Suppressor macrophage (primary cell): ENCODE measurements around the gene OR7C1.
"Not testable (repeated sequence)": the region's sequence is repeated elsewhere in the genome, so short reads cannot be mapped to it uniquely, and the experiment has no call there.

Source experiments
- DNase-seq, 4 experiments: peaks; one replicate each; pipeline ENCODE4 v3.0.0-alpha.2; 2020 to 2022
- total RNA-seq, 17 experiments: gene quantifications; one replicate each; lab custom pipeline; 2026; ENCODE audit warnings: mixed read lengths in 6 of 17, inconsistent platforms in 3 of 17; lab: John Stamatoyannopoulos, UW

Gene OR7C1
- 0 to 4.1 (median 0) reads per million in 17 experiments for total RNA-seq

GRCh38 chr19:14835011-14835410, at the start of gene OR7C1, which contains the start of gene OR7A5:
OR7C1 (minus strand) TSS chr19:14835185; CDS start chr19:14800136, 35,049 bp downstream.
OR7A5 (minus strand) TSS chr19:14835185; CDS start chr19:14828241, 6,944 bp downstream.
- DNase-seq: no peak

GRCh38 chr19:14871619-14872230, 36.7 kb upstream of the OR7C1 start:
- DNase-seq: peak; percentile 2 to 68 (median 43)

GRCh38 chr19:14868497-14868896, 33.5 kb upstream of the OR7C1 start:
- DNase-seq: no peak

DNA sequence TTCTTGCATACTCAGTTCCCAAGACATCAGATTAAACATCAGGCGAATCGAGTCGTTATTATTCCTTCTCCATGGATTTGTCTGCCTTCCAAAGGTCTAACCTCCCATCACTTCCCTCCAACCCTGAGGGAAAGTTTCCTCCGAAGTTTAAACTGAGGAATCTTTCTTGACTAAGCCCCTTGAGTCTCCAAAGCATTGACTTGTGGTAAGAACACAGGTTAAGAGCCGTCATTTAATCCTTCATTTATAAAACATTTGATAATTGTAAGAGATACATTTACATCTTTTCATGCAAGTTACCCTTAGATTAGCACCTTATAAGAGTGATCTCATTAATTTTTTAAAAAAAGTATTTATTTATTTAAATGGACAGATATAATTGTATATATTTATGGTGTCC, 13.8 kb upstream of the OR7C1 start, which contains the start of gene OR7A10:
Gene OR7A10 (minus strand): TSS at position 101 of the 400 bp plus-strand sequence. CDS start 7,045 bp downstream, outside the sequence.
- DNase-seq: no peak

DNA sequence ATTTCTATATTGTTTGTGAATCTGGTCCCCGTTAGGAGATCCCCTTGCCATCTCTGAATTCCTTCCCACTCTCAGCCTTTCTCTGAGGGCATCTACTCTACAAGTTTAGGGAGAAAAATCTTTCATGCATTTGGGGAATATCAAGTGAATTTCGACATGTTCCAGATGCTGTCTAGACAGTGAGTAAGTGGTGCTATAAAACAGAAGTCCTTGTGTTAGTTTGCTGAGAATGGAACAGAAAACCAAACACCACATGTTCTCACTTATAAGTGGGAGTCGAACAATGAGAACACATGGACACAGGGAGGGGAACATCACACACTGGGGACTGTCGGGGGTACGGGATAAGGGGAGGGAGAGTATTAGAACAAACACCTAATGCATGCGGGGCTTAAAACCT, 8.6 kb upstream of the OR7C1 start:
- no peak for DNase-seq

GRCh38 chr19:14843169-14843568, 8.2 kb upstream of the OR7C1 start:
- DNase-seq: no peak

DNA sequence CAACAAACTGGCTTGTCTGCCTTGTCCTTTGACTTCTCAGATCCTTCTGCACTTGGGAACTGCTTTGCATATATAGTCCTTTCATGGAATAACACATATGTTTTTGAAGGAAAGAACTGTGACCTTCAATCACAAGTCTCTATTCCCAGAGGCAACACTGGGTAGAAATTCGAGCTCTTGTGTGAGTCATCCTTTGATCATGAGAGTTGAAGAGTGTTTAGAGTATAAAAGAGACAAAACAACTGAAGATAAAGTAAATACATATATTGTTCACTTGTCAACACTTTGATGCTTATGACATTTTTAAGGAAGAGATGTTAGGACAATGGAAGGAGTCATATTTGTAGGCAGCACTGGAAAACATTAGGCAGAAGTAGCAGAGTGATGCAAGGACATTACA, 5.2 kb upstream of the OR7C1 start:
- DNase-seq: no peak

GRCh38 chr19:14837391-14837790, 2.4 kb upstream of the OR7C1 start:
- DNase-seq: no peak

DNA sequence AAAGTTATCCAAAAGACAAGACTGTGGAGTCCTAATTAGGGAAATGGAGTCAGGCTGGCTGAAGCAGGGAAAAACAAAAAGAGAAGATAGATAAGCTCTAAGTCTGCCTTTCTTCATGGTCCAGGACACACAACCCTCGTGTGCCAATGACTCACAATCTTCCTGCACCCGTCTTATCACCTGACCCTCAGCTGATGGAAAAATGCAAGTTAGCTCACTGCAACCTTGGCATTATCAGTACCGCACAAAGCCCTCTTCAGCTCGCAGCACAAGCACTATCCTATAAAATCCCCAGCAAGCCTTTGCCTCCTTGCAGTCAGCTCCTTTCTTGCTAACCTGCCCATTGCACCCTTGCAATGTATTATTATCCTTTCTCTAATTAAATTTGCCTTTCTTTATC, 4.3 kb downstream of the OR7C1 start:
- peak in 3 of 4 experiments; percentile 8 to 37 (median 15) for DNase-seq

DNA sequence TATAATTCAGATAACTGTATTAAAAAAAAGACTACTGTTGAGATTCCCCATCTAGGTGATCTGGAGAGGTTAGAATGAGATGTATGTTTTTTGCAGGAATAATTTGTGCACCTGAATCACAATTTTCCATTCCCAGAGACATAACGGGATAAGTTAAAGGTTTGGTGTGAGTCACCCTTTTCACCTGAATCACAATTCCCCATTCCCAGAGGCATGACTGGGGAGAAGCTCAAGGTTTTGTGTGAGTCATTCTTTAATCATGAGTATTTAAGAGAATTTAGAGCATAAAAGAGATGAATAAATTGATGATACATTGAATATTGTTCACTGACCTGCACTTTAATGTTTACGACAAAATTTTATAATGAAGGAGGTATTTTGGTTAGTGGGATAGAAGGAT, 9.0 kb downstream of the OR7C1 start:
- no peak for DNase-seq

DNA sequence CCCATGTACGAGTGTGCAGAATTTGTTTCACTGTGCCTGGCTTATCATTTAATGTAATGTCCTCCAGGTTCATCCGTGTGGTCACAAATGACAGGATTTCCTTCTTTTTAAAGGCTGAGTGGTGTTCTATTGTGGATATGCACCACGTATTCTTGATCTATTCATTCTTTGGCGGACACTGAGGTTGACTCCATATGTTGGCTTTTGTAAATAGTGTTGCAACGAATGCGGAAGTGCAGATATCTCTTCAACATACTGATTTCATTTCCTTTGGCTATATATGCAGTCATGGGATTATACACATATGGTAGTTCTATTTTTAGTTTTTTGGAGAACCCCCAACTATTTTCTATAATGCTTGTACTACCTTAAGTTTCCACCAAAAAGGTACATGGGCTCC, 13.0 kb downstream of the OR7C1 start:
- DNase-seq: peak; percentile 21 to 79 (median 64)

DNA sequence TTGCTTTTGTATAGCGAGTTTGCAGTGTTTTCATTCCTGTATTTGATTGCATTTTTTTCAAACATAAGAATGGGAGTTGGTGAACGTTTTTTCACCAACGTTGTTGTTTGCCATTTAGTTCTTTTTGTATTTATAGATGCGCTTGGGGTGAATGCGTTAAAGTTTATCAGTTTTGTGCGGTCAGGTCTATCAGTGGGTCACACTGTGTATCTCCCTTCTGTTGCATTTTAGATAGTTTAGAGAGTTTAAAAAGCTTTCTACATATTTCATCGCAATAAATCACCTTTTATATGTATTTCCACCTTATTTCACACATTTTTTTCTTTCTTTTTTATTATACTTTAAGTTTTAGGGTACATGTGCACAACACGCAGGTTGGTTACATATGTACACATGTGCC, 16.4 kb downstream of the OR7C1 start:
- no peak for DNase-seq

DNA sequence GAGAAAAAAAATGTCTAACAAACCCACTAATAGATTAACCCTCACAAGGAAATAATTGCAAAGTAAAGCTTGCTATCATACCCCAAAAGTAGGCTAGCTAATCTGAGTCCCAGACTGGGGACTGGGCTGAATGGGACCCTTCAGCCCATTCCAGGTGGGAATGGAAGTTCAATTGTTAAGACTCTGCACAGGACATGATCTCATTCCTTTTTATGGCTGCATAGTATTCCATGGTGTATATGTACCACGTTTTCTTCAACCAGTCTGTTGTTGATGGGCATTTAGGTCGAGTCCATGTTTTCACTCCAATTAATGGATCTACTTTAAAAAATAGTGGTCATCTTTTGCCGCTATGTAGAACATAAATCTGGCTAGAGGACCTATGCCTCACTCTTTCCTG, 17.9 kb downstream of the OR7C1 start:
- no peak for DNase-seq

GRCh38 chr19:14814982-14815652, 19.9 kb downstream of the OR7C1 start:
- DNase-seq: no peak

- DNase-seq: no peak
Measured at GRCh38 chr19:14809272-14810057, 25.5 kb downstream of the OR7C1 start.

DNA sequence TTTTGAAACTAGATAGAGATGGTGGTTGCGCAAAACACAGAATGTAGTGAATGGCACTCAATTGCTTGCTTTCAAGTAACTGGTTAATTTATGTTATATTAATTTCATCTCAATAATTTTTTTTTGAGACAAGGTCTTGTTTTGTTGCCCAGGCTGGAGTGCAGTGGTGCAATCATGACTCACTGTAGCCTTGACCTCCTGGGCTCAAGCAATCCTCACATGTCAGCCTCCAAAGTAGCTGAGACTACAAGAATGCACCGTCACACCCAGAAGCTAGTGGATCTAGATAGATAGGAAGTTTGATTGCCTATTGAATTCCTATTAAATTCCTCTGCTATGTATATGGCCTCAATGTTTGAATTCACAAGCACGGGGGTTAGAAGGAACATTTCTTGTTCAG, 30.2 kb downstream of the OR7C1 start:
- peak; percentile 30 to 55 (median 48) for DNase-seq

DNA sequence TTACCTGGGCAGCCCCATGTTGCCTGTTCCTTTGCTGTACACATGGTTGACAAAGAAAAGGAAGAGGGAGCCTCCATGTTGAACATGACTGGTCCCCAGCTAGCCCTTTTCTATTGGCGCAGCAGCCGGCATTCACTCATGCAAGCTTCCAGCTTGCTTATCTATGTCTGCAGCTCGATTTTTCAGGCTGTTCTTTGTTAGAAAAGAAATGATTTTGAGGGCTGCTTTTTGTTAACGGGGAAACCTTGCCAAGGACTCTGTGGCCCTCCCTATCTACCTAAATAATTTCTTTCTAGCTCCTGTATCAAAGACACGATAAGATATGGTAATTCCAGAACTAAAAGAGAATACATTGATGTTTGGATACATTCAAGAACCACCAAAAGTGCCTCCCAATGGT, 36.2 kb downstream of the OR7C1 start:
- DNase-seq: no peak

DNA sequence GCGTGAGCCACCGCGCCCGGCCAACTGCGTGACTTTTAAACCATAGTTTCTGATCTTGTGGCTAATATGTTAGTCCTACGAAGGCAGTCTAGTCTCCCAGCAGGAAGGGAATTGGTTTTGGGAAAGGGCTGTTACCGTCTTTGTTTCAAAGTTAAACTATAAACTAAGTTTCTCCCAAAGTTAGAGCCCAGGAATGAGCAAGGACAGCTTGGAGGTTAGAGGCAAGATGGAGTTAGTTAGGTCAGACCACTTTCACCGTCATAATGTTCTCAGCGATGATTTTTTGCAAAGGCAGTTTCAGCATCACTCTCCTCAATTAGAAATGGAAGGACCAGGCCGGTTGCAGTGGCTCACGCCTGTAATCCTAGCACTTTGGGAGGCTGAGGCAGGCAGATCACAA, 39.0 kb downstream of the OR7C1 start:
- no peak for DNase-seq

DNA sequence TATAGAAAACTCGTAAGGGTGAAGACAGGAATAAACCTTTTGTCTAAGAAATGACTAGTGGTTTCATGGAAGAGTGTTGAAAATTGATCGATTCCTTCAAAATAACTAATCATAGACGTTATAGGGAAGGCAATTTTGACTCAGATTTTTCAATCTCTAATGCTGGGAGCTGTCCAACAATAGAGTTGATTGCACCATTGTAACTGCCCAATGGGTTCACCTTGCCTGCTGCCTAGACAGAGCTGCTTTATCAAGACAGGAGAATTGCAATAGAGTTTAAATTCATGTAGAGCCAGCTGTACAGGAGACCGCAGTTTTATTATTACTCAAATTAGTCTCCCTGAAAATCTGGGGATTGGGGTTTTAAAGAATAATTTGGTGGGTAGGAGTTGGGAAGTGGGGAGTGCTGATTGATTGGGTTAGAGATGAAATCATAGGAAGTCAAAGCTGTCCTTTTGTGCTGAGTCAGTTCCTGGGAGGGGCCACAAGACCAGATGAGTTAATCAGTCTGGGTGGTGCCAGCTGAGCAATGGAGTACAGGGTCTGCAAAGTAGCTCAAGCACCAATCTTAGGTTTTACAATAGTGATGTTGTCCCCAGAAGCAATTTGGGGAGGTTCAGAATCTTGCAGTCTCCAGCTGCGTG, 39.8 kb downstream of the OR7C1 start:
- peak in 3 of 4 experiments; percentile 25 to 56 (median 35) for DNase-seq

DNA sequence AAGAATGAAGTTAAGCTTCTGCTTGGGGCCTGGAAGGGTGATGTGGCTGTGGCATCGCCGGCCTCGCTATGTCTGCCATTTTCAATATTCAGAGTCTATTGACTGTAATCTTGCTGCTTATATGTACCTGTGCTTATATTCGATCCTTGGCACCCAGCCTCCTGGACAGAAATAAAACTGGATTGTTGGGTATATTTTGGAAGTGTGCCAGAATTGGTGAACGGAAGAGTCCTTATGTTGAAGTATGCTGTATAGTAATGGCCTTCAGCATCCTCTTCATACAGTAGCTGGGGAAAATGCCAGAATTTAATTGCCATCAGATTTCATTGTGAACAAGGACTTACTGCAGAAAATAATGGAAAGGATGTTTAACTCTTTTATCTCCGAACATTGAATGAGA, 42.7 kb downstream of the OR7C1 start:
- DNase-seq: not testable (repeated sequence)

DNA sequence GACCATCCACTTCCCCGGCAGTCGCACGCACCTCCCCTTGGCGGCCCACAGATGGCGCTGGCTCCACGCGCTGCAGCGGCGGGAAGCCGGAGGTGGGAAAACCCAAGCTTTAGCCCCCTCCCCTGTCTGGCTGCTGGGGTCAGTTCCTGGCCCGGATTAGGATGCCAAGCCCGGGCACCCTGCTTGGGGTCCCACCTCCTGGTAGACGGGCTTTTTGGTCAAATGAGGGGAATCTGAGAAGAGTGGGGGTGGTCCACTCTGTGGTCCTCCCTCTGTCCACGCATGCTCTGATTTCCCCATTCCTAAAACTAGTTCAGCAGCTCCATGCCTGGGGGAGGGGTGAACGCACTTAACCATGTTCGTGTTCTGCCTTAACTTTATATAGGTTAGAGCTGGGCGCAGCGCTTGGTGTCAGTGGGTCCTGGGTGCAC, 48.5 kb downstream of the OR7C1 start:
- peak; percentile 45 to 74 (median 62) for DNase-seq

DNA sequence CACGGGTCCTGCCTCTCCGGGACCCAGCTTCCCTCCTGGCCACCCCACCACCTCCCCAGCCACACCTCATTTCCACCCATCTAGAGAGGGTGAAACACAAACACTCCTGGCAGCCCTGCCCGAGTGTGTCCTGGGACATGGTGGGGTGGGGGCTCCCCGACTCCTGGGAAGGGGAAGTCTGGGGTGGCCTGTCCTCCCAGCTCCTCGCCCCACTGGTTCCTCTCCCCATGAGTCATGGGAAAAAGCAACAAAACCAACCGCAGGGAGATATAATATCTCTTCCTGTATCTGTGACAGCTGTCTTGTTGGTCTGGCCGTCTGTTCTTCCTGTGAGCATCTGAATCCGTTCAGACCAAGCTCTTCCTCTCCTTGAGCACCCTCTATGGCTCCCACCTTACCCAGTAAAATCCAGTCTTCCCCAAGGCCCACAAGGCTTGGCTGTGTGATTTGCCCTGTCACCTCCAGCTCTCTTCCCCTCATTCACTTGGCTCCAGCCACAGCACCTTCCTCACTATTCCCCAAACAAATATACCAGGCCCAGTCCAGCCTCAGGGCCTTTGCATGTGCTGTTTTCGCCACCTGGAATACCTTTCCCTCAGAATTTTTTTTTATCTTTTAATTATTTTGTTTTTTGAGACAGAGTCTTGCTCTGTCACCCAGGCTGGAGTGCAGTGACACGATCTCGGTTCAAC, 49.7 kb downstream of the OR7C1 start:
- peak; percentile 92 to 98 (median 96) for DNase-seq
